CD4-positive, alpha-beta T cell treated with Interleukin-12 subunit alpha and Interleukin-12 subunit beta, for 1 hour (primary cell): Measurements from ENCODE around the gene MAFF.
"Not testable (repeated sequence)": the region's sequence is repeated elsewhere in the genome, so short reads cannot be mapped to it uniquely, and the experiment has no call there.

Experiments used
- DNase-seq: peaks from one replicate; pipeline ENCODE4 v3.0.0-alpha.2; 2020

MAFF gene

DNA sequence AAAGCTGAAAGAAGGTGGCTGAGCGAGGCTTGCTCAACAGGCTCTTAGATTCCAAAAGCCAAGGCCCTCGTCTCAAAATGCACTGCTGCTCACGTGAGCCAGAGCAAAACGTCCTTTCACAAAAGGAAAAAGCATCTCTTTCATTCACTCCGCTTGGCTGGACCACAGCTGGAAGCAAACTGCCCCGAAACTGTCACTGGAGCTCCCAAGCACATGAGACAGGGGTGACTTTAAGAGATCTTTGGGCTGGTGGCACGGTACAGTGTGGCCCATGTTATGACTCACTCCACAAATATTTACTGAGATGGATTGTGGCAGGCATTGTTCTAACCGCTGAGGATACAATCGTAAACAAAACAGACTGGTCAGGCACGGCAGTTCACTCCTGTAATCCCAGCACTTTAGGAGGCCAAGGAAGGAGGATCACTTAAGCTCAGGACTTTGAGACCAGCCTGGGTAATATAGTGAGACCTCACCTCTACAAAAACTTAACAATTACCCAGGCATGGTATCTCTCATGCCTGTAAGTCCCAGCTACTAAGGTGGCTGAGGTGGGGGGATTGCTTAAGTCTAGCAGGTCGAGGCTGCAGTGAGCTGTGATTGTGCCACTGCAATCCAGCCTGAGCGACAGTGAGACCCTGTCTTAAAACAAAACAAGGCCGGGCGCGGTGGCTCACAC lies 23.7 kb upstream of the MAFF start:
- no peak for DNase-seq

DNA sequence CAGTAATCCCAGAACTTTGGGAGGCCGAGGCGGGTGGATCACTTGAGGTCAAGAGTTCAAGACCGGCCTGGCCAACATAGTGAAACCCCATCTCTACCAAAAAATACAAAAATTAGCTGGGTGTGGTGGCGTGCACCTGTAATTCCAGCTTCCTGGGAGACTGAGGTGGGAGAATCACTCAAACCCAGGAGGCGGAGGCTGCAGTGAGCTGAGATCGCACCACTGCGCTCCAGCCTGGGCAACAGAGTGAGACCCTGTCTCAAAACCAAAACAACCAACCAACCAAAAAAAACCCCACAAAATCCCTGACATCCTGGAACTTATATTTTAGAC lies 23.2 kb upstream of the MAFF start:
- DNase-seq: not testable (repeated sequence)

DNA sequence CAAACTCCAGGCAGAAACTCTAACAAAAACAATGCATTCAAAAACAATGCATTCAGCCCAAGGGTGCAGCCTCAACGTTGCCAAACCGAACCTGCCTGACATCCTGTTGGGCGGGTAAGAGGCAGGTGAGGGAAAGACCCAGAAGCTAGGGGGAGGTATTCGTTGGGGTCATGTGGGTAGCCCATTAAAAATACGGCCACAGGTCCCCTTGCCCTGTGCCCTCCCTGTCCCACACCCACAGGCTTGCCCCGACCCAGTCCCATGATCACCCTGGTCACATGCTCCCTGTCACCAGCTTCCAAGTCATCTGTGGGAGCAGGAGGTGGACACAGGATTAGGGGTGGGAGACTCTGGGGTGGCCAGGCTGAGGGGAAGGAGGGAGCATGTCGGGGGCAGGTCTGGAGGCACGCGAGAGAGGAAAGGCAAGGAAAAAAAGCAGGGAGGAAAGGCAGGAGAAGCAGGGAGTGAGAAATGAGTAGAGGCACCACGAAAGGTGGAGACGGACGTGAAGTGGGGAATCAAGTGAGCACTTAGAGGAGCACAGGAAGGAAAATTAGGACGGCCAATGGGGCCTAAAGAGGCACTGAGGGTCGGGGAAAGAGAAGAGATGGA lies 20.8 kb upstream of the MAFF start:
- peak; percentile 67 for DNase-seq

DNA sequence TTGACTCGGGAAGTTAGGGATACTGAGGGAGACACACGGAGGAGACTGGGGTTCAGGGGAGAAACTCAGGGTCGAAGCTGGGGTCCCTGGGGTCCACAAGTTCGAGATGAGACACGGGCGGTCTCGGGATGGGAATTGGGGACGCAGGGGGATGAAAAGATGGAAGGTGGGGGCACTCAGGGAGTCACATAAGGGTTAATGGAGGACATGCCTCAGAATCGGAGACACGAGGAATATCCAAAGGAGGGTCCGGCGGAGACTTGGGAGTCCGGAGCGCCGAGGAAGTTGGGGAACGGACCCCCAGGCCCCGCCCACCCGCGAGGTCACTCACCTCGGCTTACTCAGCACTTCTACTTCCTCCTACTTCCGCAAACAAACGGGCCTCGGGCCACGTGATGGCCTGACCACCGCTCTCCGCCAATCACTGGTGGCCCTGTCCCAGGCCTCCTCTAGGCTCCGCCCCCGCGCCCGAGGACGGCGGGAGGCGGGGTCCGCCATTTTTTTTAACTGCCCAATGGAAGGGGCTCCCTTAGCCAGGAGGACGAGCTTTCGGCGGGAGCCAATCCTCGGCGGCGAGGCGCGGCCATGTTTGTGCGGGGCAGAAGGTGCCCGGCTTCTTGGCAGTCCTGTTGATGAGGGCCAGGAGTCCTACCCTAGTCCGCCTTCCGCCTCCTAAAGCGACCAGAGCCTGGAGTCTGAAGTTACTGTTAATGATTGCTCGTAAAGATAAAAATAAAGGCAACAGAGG lies 20.2 kb upstream of the MAFF start, which contains the start of gene PLA2G6:
Gene PLA2G6 (minus strand): TSS at position 378 of the 748 bp plus-strand sequence. CDS start 12,404 bp downstream, outside the sequence.
- peak; percentile 99 for DNase-seq

DNA sequence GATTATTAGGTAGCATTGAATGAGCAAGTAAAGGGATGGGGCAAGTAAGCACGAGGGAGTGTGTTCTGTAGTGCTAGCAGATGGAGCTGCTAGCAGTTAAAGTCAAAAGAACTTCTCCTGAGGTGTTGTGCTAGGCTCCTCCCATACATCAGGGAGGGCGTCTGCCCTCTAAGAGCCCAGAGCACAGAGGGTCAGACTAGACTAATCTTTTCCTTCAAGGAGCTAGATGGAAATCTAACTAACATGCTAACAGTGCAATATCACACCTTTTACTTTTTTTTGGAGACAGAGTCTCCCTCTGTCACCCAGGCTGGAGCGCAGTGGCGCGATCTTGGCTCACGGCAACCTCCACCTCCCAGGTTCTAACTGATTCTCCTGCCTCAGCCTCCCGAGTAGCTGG lies 17.0 kb upstream of the MAFF start:
- DNase-seq: no peak

DNA sequence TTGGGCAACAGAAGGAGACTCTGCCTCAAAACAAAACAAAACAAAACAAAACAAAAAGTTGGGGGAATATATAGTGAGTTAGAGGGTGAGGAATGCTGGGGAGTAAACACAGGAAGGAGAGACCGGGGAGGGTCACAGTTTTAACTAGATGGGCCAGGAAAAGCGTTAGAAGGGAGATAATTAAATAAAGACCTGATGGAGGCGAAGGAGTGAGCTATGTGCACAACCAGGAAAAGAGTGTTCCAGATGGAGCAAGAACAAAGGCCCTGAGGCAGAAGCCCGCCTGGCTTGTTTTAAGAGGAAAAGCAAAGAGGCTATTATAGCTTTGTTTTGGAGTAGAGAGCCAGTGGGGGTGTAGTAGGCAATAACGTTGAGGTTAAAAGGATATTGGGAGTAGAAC lies 15.4 kb upstream of the MAFF start:
- no peak for DNase-seq

DNA sequence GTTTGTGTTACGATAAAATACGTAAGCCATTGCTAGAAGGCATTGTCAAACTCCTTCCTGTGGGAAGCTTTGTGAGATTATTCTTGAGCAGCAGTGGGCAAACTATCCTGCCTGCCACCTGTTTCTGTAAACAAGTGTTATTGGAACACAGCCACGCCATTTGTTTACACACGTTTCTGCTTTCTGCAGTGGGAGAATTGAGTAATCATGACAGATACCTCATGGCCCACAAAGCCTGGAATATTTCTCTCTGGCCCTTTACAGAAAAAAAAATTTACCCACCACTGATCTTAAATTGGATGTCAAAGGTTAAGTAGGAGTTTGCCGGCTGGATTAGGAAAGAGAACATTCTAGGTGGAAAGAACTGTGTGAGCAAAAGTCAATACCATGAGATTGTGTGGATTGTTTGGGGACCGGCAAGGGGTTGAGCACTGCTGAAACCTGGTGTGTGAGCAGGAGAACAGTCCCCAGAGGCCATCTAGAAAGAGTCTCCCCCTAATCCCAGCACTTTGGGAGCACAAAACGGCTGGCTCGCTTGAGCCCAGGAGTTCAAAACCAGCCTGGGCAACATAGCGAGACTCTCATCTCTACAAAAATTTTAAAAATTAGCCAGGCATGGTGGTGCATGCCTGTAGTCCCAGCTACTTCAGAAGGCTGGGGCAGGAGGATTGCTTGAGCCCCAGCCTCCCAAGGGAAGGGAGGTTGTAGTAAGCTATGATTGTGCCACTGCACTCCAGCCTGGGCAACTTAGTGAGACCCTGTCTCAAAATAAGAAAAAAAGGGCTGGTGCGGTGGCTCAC lies 14.2 kb upstream of the MAFF start:
- no peak for DNase-seq

DNA sequence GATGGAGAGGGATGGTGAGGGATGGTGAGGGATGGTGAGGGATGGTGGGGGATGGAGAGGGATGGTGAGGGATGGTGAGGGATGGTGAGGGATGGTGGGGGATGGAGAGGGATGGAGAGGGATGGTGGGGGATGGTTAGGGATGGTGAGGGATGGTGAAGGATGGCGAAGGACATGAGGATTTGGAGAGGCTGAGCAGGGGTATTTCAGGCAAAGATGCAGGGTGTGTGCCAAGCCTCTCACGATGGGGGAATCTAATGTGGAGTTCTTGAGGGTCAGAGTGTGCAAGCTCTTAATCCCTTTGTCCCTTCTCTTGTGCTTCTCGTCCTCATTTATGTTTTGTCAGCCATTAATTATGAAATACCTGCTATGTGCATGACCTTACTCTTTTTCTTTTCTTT lies 12.7 kb upstream of the MAFF start:
- no peak for DNase-seq

DNA sequence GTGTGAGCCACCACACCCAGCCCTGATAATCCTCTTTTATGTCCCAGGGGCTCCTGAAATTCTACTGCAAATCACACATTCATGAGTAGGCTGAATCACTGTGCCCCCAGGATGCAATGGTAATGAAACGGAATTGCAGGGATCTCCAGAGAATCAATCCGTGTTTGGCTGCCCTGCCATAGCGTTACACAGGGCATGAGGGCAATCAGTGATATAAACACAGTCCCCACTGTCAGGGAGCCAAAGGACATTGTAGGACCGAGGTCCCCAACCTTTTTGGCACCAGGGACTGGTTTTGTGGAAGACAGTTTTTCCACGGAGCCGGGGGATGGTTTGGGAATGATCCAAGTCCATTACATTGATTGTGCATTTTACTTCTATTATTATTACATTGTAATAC lies 11.2 kb upstream of the MAFF start:
- no peak for DNase-seq

DNA sequence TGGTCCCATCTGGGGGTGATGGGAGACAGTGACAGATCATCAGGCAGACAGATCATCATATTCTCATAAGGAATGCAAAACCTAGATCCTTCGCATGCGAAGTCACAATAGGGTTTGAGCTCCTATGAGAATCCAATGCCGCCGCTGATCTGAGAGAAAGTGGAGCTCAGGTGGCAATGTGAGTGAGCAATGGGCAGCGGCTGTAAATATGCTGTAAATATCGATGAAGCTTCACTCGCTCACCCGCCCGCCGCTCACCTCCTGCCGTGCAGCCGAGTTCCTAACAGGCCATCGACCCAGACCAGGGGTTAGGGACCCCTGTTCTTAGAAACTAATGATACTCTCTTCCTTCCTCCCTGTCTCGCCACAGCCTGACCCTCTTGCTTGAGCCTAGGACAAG lies 10.7 kb upstream of the MAFF start:
- DNase-seq: no peak

DNA sequence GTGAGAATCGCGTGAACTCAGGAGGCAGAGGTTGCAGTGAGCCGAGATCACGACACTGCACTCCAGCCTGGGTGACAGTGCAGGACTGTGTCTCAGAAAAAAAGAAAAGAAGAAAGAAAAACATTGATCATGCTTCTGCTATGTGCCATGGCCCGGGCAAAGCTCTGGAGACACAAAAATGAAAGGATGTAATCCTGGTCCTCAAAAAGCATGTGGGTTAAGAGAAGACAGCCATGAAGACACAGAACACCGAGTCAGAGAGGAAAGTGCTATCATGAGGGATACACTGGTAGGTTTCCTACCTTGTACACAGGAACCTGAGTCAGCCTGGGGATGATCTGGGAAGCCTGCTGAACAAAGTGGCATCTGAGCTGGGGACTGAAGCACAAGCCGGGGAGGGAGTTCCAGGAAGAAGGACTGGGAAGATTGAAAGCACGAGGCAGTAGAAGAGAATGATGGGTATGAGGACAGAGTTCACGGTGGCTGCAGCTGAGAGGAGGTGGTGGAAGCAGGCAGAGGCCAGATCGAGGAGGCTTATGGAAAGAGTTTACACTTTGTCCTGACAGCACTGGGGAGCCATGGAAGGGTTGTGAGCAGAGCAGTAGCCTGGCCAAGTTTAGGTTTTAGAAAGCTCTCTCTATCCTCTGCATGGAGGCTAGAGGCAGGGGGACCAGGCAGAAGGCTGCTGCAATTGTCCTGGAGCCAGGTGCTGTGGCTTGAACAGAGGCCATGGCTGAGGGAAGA lies 9.9 kb upstream of the MAFF start:
- no peak for DNase-seq

DNA sequence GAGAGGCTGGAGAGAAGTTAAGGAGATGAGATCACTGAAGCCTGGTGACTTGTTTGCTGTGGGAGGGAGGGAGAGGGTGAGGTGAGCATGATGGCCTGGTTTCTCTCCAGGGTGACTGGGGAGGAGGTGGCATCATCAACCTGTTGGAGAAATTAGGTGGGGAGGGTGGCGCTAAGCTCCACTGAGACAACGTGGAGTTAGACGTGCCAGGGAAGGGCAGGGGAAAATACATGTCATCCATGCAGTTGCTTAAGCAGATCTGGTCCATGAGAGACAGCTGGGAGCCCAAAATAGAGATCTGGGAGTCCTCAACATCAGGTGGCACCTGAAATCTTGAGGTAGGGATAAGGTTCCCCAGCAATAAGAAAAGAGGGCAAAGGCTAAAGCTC lies 9.3 kb upstream of the MAFF start:
- no peak for DNase-seq

DNA sequence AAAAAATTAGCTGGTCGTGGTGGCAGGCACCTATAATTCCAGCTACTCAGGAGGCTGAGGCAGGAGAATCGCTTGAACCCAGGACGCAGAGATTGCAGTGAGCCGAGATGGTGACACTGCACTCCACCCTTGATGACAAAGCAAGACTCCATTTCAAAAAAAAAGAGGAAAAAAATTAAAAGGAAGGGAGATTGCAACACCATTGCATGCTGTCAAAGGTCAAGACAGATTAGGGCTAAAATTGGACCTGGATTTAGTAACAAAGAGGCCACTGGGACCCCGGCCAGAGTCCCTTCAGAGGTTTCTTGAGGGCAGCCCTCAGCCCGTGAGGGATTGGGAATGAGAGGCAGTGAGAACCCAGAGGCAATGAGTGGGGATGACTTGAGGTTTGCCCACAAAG lies 8.2 kb upstream of the MAFF start:
- no peak for DNase-seq

DNA sequence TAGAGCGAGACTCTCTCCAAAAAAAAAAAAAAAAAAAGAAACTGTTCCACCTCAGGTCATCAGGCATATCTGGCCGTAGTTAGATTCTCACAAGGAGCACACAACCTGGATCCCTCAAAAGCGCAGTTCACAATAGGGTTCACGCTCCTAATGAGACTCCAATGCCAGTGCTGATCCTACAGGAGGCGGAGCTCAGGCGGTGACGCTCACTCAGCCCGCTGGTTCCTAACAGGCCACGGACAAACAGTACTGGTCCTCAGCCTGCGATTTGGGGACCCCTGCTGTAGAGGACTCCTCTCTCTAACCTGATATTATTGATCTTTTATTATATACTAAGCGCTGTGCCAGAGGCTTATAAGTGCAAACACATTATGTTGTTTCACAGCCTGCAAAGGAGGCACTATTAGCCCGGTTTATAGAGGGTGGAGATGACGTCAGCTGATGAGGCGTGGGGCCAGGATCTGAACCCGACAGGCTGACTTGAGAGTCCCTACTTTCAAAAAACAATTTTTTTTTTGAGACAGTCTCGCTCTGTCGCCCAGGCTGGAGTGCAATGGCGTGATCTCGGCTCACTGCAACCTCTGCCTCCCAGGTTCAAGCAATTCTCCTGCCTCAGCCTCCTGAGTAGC lies 4.9 kb upstream of the MAFF start:
- DNase-seq: no peak

DNA sequence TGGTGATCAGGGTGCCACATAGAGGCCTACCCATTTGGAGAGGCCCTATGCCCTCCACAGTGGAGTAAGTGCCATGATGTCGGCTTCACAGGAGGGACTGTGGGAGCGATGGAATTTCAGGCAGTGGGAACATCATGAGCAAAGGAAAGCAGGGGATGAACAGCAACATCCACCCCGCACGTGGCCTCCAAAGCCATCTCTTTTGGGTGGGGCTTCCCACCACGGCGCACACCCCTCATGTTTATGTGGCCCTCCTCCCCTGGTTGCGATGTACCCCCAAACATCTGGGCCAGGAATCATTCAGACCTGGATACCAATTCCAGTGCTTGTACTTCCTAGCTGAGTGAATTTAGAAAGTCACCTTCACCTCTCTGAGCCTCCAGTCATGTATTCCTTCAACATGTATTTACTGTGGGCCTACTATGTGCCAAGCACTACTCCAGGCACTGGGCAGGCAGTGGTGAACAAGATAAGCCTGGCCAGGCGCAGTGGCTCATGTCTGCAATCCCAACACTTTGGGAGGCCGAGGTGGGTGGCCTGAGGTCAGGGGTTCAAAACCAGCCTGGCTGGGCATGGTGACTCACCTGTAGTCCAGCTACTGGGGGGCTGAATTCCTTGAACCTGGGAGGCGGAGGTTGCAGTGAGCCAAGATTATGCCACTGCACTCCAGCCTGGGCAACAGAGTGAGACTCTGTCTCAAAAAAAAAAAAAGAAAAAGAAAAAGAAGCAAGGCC lies 1.8 kb upstream of the MAFF start:
- no peak for DNase-seq

DNA sequence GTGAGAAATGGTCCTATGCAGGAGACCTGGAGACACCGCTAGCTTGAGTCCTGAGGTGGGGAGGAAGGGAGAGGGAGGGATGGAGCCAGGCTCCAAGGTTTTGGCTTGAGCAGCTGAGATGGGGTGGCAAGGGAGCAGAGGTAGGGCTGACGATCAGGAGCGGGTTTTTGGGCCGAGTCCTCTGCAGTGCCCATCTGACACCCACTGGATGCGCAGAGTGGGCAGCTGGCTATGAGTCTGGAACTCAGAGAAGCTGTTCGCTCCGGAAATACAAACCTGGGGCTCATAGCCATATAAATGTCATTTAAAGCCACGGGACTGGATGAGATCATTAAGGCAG lies 453 bp upstream of the MAFF start:
- no peak for DNase-seq

DNA sequence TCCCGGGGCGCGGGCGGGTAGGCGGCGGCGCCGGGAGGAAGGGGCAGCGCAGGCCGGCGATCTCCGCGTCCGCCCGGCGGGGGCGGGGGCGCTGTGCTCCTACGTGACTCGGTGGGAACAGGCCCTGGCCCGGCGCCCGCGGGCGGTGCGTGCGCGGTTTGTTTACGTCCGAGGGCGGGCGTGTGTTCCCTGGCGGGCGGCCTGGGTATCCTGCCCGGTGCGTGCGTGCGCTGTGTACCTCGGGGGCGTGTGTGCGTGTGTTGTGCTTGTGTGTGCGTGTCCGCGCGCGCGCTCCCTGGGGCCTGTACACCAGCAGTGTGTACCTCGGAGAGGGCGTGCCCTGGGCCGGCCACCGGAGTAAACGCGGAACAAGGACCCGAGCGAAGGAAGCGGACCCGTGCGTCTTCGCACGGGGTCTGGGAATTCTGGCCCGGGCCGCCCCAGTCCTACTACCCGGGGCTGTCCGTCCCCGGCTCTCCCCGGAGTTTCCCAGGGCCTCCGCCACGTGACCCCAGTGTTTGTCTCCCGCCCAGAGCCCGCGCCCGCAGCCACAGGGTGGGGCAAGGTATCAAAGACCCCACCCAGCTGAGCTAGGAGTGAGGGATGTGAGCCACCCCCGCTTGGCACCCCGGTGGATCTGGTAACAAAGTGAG lies 769 bp downstream of the MAFF start:
- peak; percentile 70 for DNase-seq

DNA sequence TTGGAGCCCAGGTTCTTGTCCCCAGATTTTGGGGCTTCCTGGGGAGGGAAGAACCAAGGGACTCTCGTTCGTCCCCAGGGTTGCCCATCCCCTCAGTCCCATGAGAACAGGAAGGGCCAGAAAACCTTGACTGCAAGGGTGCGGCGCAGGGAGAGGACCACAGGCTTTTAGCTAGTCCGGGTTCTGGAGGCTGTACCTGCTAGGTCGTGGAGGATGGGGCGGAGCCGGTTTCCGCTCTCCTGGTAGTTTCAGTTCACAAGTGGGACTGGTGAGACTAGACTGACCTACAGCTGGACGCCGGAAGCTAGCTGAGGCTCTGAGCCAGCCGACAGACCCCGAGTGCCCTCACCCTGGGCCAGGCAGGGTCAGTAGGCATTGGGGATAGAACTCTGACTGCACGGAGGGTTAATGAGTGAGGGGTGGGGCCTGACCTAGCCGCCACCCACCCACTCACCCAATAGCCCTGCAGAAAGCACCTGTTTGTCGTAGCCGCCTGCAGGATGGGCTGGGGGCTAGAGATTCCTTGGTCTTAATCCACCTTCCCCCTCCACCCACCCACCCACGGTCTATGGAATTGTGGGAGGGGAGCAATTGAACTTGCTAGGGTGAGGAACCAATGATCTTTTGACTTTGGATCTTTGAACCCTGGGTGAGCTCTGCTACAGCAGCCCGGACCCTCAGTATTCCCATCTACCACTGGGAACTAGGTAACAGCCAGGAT lies 1.5 kb downstream of the MAFF start:
- DNase-seq: peak; percentile 42

DNA sequence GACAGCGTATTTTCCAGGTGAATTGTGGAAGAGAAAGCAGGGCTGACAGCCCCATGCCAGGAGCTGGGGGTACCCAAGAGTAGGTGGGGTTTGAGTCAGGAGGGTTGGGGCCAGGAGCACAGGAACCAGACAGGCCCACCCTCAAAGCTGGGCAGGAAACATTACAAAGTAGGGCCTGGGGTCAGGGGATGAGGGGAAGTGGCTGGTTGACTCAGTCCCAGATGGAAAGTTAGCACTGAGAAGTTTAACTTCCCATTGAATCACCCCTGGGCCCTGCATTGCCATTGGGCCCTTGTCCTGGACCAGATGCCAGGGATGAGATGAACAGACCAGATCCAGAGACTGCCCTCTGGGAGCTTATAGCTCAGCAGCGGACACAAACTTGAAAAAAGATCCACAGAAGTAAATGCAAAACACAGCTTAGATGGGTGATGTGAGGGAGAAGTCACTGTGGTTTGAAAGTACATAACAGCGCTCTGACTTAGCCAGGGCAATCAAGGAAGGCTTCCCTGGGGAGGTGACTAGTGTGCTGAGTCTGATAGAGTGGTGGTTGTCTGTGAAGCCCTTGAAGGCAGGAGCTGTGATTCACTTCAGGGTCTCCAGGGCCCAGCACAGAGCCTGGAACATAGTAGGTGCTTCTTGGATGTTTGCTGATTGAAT lies 2.2 kb downstream of the MAFF start:
- no peak for DNase-seq

DNA sequence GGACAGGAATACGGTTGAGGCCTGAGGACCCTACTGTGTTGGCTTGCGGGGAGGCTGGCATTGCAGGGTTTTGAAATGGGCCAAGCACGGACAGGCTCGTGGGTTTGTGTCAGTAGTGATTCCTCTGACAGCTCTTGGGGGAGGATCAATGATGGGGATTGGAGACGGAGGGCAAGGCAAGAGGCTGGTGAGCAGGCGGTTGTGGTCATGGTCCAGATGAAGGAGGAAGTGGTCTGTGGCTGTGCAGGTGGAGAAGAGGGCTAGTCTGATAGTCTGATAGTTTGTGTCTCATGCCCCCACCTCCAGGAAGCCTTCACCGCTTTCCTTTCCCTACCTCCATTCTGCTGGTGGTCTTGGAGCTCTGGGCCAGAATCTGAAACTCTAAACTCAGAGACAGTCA lies 3.0 kb downstream of the MAFF start:
- no peak for DNase-seq
